T-helper 2 cell treated with Interferon-gamma antibody and Interleukin-4, amounts not matched to agents 5 μg/mL and 100 μg/mL, for 36 hours (primary cell): ENCODE measurements around the gene TRANK1.

Experiments
- DNase-seq: peaks from one replicate; pipeline ENCODE4 v3.0.0; 2021; ENCODE audit warnings: low spot score
- H3K27ac Mint-ChIP-seq: one replicate; pipeline ENCODE4 v1.8.0; 2021; ENCODE audit warnings: mild to moderate bottlenecking, mixed read lengths
- H3K27me3 Mint-ChIP-seq: one replicate; pipeline ENCODE4 v1.8.0; 2021; ENCODE audit warnings: low read depth, mixed read lengths
- H3K36me3 Mint-ChIP-seq: one replicate; pipeline ENCODE4 v1.8.0; 2021; ENCODE audit warnings: low read depth, mixed read lengths
- H3K4me1 Mint-ChIP-seq: one replicate; pipeline ENCODE4 v1.8.0; 2021; ENCODE audit warnings: low read depth, mixed read lengths
- H3K4me3 Mint-ChIP-seq: one replicate; pipeline ENCODE4 v1.8.0; 2022; ENCODE audit warnings: mild to moderate bottlenecking, moderate library complexity, mixed read lengths
- H3K9me3 Mint-ChIP-seq: one replicate; pipeline ENCODE4 v1.8.0; 2021; ENCODE audit warnings: mixed read lengths

The TRANK1 gene

DNA sequence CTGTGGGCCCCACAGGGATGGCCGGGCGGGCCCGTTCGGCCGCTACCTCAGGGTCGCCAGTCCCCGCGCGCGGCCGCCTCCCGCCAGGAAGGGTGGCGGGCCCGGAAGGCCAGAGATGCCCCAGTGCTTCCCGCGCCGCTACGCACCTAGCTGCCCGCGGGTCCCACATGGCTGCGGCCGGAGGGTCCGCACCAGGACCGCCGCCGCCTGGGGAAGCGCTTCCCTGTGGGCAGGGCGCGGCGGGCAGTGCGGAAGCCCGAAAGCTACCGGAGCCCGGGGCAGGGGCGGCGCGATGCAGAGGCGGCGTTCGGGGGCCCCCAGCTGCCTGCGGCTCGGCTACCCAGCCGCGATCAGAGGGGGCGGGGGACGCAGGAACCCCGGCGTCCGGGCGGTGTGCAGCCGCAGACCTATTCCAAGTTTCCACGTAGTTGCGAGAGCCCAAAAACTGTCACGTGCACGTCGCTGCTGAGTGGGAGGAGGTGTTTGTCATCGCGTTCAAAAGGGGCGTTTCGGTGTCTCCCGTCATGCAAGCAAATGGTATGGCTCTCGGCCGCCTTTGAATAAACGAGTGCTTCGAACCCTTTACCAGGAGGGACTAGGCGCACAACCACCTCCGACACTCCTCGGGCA, at the start of gene TRANK1:
TRANK1 (minus strand) TSS at position 414 of the 630 bp plus-strand sequence; CDS start at position 169, 245 bp downstream.
- H3K4me1 Mint-ChIP-seq, result peaks cover 10% of the 10 kb centered on the region
- H3K36me3 Mint-ChIP-seq, result peaks cover 10% of the 10 kb centered on the region
- DNase-seq, result peak; percentile 50
- peak within 1 kb of the TSS; percentile 82 for H3K4me3 Mint-ChIP-seq
- peak within 1 kb of the TSS; percentile 45 for H3K27ac Mint-ChIP-seq
- H3K27me3 Mint-ChIP-seq, result peaks cover 49% of the 10 kb centered on the region
- H3K9me3 Mint-ChIP-seq, result peaks cover 30% of the 10 kb centered on the region

GRCh38 chr3:36993326-36994283, 48.8 kb upstream of the TRANK1 start, which contains the start of gene MLH1:
MLH1 (plus strand) TSS chr3:36993518; CDS start chr3:36993548, 30 bp downstream.
- DNase-seq, result peak; percentile 92
- peaks cover 37% of the 10 kb centered on the region for H3K4me1 Mint-ChIP-seq
- H3K27ac Mint-ChIP-seq, result no peak within 1 kb of the TSS
- H3K9me3 Mint-ChIP-seq, result no peaks in the 10 kb centered on the region
- peaks cover 50% of the 10 kb centered on the region for H3K36me3 Mint-ChIP-seq
- no peak within 1 kb of the TSS for H3K4me3 Mint-ChIP-seq
- H3K27me3 Mint-ChIP-seq, result no peaks in the 10 kb centered on the region

DNA sequence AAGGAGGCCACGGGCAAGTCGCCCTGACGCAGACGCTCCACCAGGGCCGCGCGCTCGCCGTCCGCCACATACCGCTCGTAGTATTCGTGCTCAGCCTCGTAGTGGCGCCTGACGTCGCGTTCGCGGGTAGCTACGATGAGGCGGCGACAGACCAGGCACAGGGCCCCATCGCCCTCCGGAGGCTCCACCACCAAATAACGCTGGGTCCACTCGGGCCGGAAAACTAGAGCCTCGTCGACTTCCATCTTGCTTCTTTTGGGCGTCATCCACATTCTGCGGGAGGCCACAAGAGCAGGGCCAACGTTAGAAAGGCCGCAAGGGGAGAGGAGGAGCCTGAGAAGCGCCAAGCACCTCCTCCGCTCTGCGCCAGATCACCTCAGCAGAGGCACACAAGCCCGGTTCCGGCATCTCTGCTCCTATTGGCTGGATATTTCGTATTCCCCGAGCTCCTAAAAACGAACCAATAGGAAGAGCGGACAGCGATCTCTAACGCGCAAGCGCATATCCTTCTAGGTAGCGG, 48.0 kb upstream of the TRANK1 start, which contains the start of gene EPM2AIP1:
EPM2AIP1 (minus strand) TSS at position 326 of the 520 bp plus-strand sequence; CDS start at position 272, 54 bp downstream.
- H3K27ac Mint-ChIP-seq, result no peak within 1 kb of the TSS
- H3K4me1 Mint-ChIP-seq, result peaks cover 42% of the 10 kb centered on the region
- peak; percentile 99 for DNase-seq
- H3K27me3 Mint-ChIP-seq, result no peaks in the 10 kb centered on the region
- peaks cover 50% of the 10 kb centered on the region for H3K36me3 Mint-ChIP-seq
- no peak within 1 kb of the TSS for H3K4me3 Mint-ChIP-seq
- H3K9me3 Mint-ChIP-seq, result no peaks in the 10 kb centered on the region

GRCh38 chr3:36991923-36992805, 47.3 kb upstream of the TRANK1 start:
- Mint-ChIP-seq H3K9me3 (no peaks in the 10 kb centered on the region), H3K27ac (no peak overlapping the region), H3K36me3 (peaks cover 50% of the 10 kb centered on the region), H3K4me3 (no peak overlapping the region), H3K4me1 (peaks cover 43% of the 10 kb centered on the region), H3K27me3 (no peaks in the 10 kb centered on the region)
- DNase-seq, result no peak

DNA sequence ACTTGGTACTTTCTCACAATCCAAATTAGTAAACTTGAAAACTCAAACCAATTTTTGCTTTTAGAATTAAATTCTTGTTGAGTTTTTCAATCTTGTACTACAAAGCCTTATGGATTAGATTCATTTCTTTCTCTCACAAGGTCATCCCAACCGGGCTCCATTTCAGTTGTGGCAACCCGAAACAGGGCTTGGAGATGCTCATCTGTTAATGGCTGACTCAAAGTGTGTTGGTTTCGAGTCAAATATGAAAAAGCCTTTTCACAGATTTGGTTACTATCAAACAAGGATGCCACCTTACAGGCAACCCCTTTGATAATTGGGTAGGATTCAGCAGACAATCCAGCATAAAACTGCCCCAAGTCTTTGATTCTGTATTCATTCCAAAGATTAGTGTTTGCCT, 46.3 kb upstream of the TRANK1 start:
- Mint-ChIP-seq H3K4me3 (no peak overlapping the region), H3K9me3 (no peaks in the 10 kb centered on the region), H3K36me3 (peaks cover 44% of the 10 kb centered on the region), H3K27me3 (no peaks in the 10 kb centered on the region), H3K4me1 (peaks cover 35% of the 10 kb centered on the region), H3K27ac (no peak overlapping the region)
- DNase-seq, result peak; percentile 33

GRCh38 chr3:36989568-36989967, 44.7 kb upstream of the TRANK1 start:
- Mint-ChIP-seq H3K27me3 (no peaks in the 10 kb centered on the region), H3K36me3 (peaks cover 59% of the 10 kb centered on the region), H3K27ac (no peak overlapping the region), H3K4me3 (no peak overlapping the region), H3K9me3 (no peaks in the 10 kb centered on the region), H3K4me1 (peaks cover 35% of the 10 kb centered on the region)
- DNase-seq, result no peak

DNA sequence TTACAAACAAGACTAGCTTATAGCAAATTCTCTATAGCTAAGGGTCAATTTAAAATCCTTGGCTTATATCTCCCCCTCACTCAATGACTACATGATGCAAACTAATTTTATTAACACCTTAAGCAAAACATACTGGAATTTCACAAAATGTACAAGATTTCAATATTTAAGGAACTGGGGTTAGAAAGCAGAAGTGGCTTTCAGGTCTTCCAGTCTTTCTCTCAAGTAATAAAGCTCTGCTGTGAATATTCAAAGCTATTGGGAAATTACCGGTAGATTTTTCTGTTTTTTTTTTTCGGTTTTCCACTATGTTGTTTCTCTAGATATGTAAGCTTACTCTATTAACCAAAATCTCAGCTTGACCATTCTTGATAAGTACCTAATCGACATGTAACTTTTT, 44.2 kb upstream of the TRANK1 start:
- Mint-ChIP-seq H3K27ac (peak overlapping the region; percentile 56), H3K36me3 (peaks cover 62% of the 10 kb centered on the region), H3K4me1 (peaks cover 31% of the 10 kb centered on the region), H3K9me3 (no peaks in the 10 kb centered on the region), H3K4me3 (no peak overlapping the region), H3K27me3 (no peaks in the 10 kb centered on the region)
- no peak for DNase-seq

DNA sequence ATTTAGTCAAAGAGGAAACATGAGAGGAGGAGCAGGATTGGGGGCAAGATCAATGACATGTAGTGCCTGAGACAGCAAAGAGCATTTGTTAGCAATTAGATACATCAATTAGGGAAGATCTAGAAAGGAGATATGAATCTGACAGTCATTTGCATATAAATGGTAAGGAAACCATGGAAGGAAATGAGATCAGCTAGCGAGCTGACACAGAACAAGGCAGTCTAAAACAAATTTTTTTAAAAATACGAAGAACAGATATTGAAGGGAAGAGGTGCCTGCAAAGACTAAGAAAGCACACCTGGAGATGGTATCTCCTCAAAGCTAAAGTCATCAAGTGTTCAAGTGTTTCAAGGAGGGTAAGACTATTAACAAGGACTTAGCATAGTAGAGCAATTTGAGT, 43.5 kb upstream of the TRANK1 start:
- Mint-ChIP-seq H3K27me3 (no peaks in the 10 kb centered on the region), H3K9me3 (no peaks in the 10 kb centered on the region), H3K4me3 (peak overlapping the region; percentile 30), H3K4me1 (peaks cover 31% of the 10 kb centered on the region), H3K36me3 (peaks cover 69% of the 10 kb centered on the region), H3K27ac (peak overlapping the region; percentile 15)
- DNase-seq, result no peak

- no peak for DNase-seq
- Mint-ChIP-seq H3K9me3 (peaks cover 33% of the 10 kb centered on the region), H3K27ac (no peak overlapping the region), H3K36me3 (peaks cover 70% of the 10 kb centered on the region), H3K4me1 (no peaks in the 10 kb centered on the region), H3K27me3 (no peaks in the 10 kb centered on the region), H3K4me3 (no peak overlapping the region)
Measured at GRCh38 chr3:36981006-36981405, 36.2 kb upstream of the TRANK1 start.

DNA sequence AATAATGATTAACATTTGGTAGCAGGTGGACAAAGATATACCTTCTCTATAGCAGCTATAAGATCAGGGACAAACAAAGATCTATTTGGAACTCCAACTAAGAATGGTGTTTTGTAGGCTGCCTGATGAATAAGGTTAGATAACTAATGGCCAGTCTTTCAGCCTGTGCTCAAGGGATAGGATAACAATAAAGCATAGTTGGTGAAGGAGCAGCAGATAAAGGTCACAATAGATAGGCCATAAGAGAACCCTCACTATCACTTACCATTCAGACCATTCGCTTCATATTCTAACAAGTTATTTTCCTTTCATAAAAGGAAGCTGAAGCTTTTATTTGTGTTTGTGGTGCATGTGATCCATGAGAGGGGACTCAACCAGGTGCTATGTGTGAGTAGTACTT, 28.3 kb upstream of the TRANK1 start:
- H3K27me3 Mint-ChIP-seq, result no peaks in the 10 kb centered on the region
- peaks cover 22% of the 10 kb centered on the region for H3K36me3 Mint-ChIP-seq
- H3K9me3 Mint-ChIP-seq, result no peaks in the 10 kb centered on the region
- DNase-seq, result no peak
- peaks cover 32% of the 10 kb centered on the region for H3K4me1 Mint-ChIP-seq
- H3K27ac Mint-ChIP-seq, result no peak overlapping the region
- H3K4me3 Mint-ChIP-seq, result no peak overlapping the region

- Mint-ChIP-seq H3K4me1 (peaks cover 32% of the 10 kb centered on the region), H3K27me3 (no peaks in the 10 kb centered on the region), H3K36me3 (peaks cover 19% of the 10 kb centered on the region), H3K4me3 (no peak overlapping the region), H3K27ac (no peak overlapping the region), H3K9me3 (no peaks in the 10 kb centered on the region)
- no peak for DNase-seq
Measured at GRCh38 chr3:36972163-36972562, 27.3 kb upstream of the TRANK1 start.

DNA sequence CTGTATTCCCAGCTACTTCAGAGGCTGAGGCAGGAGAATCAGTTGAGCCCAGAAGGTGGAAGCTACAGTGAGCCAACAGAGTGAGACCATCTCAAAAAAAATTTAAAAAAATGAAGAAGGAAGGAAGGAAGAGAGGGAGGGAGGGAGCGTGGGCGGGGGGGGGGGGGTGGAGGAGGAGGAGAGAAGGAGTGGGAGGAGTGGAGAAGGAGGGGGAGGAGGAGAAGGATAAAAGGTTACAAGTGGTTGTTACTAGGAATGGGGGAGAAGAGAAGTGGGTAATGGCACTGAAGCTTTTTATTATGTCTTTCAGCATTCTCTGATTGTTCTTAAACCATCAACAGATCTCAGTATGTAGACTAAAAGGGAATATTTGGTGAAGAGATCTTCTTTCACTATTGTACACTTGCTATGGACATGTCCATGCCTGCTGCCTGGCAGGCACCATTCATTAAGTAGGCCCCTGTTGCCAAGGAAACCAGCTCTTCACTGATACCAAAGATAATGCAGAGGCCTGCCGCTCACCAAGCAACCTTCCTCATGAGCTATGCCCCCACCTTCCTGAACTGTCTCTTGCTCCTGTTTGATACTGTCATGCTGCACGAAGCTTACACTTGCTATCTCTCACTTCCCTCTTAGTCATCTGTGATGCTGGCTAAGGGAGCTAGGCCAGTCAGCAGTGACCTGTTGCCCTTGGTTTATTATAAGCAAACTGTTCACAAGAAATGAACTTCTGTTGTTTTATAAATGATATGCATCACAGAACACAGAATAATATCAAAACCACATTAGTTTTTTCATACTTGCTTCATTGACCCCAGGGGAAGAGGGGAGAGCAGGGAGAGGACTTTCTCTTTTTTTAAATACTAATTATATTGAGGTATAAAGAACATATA, 24.9 kb upstream of the TRANK1 start:
- Mint-ChIP-seq H3K27ac (peak overlapping the region; percentile 84), H3K36me3 (peaks cover 11% of the 10 kb centered on the region), H3K9me3 (no peaks in the 10 kb centered on the region), H3K27me3 (no peaks in the 10 kb centered on the region), H3K4me1 (peaks cover 35% of the 10 kb centered on the region), H3K4me3 (peak overlapping the region; percentile 55)
- DNase-seq, result peak; percentile 73
